ENCODE data around the gene PTPRR.

Gene PTPRR

DNA sequence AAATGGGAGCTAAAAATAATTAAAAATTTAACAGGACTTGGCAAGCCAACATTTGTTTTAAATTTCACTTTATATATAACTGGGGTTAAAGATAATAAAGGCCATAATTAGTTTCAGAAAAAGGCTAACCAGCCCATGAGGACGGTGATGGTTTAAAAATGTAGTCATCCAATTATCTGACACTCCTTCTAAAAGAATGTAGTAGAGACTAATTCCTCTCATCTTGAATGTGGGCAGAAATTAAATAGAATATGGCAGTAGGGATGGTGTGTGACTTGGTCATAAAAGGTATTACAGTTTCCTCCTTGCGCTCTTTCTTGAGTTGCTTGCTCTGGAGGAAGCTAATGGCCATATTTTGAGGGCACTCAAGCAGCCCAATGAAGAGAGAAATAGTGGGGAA is 234.2 kb downstream of the PTPRR start:
- DNase-seq, result no peak

DNA sequence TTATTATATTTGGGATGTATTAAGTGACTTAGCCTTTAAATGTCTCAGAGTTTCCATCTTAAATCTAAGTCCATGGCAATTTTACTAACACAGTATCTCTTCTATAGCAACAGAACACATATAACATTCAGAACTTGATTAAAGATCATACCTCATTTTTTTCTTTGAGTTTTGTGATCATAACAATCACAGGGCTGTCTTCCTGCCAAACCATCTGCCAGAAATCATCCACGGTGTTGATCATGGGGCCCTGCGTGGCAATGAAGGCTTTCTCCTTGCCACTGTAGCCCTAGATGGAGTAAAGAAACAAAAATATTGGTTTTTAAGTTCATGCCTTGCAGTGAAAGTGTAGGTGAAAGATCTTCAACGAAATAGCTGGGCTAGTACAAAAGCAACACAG is 236.6 kb downstream of the PTPRR start:
- DNase-seq, result no peak

DNA sequence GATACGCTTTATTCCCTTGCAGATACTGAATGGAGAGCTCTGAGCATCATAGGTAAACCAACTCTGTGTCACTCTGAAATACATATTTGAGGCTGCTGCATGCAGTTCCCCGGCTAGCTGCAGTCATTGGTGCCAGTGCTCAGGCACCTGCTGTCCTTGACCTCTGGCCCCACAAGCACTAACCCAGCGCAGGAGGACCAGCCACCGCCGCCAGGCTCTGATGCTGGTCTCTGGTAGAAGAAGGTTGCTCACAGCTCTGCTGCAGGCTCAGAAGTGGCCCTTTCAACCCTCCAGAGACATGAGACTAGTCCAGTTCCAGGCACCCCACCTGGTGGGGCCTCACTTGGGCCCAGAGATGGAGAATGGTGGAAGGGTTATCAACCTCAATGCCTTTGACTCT is 248.8 kb downstream of the PTPRR start:
- no peak for DNase-seq

DNA sequence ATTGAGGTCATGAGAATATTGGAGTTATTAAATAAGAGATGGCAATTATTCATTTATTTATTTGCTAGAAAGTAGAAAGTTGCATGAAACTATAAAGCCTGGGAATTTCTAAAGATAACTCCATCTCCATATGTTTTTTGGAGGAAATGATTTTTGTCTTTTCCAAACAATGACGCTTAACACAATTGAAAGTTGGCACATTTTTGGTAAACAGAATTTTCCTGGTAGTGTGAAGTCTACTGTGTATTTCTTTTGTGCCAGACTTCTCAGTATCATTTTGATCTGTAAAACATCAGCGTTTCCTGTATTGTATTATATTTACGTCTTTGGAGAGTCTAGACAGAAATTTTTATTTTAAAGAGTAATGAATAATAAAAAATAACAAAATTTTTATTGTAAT is 249.6 kb downstream of the PTPRR start:
- DNase-seq, result no peak

DNA sequence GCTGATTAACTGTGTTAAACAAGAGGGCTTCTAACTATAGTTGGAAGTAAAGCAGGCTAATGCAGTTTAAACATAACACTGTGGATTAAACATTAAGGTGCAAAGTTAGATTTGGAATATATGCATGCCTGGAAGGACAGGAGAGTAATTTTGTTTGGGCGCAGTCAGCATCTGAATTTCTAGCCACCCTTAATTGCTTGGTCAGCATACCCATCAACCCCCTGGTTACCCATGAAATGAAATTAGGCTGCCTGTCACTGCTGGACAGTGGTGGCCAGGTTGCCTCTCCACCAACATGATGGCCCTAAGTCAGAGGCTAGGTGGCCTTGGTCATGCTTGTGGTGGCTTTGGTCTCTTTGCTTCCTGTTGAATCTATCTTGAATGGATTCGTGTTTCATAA is 253.3 kb downstream of the PTPRR start:
- no peak for DNase-seq

DNA sequence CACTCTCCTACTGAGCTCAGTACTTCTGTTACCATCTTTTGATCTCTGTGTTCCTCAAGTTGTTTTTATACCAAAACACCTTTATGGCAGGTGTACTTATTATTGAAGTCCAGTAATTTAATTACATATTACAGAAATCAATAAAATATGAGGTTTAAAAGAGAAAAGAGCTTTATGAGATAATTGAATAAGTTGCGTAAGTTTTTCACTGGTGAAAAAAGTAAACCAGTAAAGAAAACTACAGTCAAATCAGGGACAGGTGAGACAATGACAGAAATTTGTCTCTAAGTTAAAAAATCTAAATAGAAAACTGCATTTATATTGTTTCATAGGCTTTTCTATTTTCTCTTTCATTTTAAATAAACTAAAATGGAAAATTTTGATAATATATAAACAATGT is 254.2 kb downstream of the PTPRR start:
- no peak for DNase-seq

DNA sequence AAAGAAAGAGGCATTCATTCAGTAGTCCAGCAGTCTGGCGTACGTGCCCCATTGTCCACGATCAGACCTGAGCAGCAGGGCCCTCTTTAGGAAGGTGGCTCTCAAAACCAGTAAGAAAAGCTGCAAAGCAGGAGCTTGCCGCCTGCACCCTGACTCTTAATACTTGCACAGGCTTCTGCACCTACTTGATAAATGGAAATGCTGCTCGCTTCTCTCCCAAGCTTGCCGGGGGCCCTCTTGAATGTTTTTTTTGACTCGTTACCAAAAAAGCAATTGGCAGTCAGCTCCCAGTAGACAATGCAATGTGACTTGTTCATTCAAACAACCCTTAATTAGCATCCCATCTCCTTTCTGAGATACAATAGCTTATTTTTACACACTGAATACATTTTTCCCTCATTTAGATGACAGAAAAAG is 256.1 kb downstream of the PTPRR start:
- DNase-seq, result peak; percentile 4 to 36

DNA sequence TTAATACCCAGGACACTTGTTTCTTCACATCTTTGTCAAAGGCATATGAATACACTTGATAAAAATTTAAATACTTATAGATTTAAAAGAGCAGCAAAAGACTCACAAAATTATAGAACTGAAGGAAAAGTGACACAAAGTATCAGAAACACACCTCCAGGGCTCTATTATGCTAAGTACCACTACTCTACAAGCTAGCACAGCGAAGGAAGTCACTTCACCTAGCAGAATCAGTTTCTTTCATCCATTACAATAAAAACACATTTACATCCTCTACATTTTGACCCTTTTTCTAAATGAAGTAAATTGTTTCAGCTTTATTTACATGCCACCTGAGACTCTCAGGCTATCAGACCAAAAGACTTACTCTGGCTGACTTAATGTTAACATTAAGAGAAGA is 256.7 kb downstream of the PTPRR start:
- DNase-seq, result no peak

DNA sequence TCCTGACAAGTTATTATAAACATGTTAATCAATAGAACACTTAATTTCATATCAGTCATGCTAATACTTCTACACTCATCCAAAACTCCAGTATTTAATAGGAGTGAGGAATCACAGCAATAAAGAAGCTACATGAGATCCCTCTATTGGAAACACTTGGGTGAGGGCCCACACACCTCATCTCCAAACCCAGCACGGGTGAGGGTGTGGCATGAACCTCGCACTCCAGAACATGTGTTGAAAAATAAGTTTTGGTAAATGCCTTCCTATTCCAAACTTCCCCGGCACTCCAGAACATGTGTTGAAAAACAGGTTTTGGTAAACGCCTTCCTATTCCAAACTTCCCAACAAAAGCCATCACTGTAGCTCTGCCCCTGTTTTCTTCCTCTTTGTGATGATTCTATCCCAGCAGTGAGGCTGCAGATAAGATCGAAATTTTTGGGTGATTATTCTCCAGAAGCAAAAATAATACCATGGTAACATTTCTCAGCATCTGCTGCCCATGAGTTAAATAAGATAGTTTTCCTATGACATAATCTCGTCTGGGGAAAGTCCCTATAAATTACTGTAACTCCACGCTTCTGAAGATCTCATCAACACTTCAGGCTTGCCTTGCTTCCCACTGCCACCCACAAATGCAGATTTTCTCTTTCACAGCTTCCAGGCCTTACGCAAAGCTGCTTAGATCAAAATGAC is 258.9 kb downstream of the PTPRR start:
- DNase-seq, result peak in 1 of 2 donors; percentile 19

DNA sequence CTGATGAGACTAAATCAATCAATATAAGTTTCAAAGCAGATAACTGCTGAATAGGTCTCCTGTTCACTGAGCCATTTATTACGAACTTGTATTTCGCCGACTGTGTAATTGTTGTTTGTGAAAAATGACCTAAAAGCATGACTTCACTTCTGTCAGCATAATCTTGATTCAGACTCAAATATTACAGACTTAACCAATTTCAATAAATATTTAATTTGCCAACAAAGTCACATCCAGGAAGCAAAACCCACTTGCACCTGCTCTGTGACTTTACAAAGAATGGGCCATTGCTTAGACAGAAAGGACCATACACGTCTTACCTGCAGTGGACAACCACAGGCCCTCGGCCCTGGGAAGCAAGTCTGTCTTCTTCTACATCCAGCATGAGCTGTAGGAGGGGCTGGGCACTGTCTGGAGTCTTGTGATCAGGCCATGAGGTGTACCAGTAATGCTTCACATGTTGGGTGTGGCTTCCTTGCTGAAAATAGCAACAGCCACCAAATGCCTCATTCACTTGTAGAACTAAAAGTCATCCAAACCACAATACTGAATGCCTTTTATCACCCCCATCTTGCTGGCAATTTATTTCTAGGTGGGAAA is 259.8 kb downstream of the PTPRR start:
- no peak for DNase-seq

DNA sequence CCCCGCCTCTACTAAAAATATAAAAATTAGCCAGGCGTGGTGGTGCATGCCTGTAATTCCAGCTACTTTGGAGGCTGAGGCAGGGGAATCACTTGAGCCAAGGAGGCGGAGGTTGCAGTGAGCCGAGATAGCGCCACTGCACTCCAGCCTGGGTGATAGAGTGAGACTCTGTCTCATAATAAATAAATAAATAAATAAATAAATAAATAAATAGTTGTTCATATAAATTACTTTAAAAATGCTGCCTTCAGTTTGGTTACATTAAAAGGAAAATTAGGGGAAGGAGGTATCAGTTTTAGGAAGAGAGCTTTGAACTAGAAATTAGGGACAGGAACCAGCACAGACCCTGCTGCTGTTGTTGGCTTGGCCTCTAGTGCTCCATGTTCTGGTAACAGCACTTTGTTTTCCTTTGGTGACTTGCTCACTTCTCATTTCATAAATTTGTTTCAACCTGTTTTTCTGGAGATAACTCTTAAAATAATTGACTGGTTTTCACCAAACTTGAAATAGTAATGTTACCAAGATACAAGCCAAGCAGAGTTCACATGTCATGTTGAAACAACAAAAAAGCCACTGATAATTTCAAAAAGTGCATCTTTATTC is 260.4 kb downstream of the PTPRR start:
- no peak for DNase-seq

DNA sequence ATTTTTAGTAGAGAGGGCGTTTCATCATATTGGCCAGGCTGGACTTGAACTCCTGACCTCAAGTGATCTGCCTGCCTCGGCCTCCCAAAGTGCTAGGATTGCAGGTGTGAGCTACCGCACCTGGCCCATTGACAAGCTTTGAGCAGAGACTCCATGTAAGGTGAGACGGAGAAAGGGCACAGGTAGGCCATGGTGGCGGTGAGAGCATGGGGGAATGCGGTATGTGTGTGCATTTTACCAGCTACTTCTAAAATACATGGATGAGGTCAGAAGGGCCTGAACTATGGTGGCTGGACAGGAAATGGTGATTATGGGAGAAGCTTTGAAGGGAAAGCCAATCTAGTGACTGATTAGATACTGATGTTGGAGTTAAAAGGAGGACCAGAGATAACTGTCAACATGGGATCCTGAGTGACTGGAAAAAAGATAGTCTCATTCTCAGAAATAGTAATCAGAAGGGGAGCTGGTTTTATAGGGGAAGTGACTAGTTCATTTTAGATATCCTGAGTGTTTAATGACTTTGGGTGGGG is 261.4 kb downstream of the PTPRR start:
- no peak for DNase-seq

DNA sequence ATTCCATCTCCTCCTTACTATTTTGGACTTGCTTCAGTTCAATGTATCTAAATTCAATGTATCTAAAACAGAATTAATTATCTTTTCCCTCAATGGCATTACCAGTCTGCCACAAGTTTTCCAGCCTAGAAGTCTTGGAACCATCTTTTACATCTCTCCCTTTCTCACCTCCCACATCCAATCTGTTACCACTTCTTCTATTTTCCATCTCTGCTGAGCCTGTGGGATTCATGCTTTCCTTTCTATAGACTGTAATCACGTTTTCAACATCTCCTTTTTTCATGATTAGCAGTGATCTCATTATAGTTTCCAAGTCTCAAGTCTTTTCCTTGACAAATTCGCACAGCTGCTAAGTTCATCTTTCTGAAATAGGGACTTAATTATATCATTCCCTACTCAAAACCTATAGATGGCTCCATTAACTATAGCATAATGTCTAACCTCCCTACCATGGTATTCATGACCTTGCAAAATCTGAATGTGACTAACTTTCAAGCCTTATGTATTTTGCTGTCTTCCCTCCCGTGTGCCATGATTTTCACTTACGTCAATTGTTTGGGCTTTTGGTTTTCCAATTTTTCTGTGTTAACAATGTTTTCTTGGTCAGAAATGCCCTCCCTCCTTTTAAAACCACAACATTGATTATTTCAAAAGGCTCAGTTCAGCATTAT is 262.8 kb downstream of the PTPRR start:
- peak in 1 of 2 donors; percentile 44 for DNase-seq

DNA sequence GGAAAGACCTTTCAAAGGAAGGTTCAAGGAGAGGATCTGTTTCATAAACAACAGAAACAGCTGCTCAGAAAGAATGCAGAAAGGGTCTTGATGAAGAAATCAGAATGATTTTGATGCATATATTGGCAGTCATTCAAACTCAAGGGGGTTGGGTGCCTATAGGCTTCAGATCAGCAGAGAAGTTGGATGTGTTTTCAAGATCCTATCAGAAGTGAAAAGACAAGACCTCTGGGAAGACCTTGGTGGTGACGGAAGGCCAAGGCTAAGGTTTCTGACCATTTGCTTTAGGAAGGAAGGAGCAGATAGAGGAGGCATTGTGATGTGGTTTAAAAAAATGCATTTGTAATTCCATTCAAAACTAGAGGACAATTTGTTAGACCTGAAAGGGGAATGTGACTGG is 268.1 kb downstream of the PTPRR start:
- DNase-seq, result no peak

DNA sequence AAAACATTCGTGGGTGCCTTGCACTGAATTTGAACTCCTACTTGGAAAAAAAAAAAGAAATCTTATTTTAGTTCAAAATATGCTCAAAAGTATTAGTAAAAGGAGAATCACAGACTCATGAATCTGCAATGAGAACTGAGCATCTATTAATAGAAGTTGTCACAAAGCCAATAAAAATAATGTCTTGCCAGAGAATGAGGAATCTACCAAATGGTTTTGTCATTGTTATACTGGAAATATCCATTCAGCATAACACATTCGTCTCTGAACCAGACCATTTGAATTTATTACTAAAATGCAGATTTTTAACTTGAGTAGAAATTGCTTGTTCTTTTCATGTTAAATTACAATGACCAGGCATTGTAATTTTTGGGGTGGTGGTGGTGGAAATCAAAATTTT is 271.7 kb downstream of the PTPRR start:
- DNase-seq, result no peak

DNA sequence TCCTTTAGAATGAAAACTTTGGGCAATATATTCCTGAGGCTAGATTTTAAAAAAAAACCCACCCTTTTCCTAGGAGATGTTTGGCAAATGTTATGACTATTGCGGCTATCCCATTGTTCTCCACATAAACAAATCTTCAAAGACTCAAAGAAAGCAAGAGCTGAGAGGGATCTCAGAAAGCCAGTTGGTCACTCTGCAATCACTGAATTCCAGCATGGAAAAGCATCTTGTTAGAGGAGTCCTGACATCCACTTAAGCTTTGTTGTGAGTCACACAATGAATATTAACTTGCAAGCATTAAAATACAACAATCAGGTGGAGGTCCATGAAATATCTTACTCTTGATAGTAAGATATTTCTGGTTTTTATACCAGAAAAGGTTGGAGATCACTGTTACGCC is 272.3 kb downstream of the PTPRR start:
- no peak for DNase-seq

DNA sequence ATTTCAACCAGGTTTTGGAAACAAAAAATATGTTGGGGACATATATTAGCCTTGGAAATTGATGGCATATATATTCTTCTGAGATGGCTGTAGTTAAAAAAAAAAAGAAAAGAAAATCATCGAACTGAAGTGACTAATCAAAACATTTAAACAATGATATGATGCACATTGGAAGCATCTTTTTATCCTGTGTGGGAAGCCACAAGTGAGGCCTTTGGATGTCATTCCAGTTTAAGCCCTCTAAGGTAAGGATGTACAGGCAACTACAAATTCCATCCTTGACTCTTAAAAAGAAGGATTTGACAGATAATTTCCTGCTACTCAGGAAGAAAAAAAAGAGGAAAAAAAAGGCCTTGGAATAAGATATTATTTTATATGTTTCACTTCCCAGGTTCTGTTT is 273.7 kb downstream of the PTPRR start:
- DNase-seq, result no peak

DNA sequence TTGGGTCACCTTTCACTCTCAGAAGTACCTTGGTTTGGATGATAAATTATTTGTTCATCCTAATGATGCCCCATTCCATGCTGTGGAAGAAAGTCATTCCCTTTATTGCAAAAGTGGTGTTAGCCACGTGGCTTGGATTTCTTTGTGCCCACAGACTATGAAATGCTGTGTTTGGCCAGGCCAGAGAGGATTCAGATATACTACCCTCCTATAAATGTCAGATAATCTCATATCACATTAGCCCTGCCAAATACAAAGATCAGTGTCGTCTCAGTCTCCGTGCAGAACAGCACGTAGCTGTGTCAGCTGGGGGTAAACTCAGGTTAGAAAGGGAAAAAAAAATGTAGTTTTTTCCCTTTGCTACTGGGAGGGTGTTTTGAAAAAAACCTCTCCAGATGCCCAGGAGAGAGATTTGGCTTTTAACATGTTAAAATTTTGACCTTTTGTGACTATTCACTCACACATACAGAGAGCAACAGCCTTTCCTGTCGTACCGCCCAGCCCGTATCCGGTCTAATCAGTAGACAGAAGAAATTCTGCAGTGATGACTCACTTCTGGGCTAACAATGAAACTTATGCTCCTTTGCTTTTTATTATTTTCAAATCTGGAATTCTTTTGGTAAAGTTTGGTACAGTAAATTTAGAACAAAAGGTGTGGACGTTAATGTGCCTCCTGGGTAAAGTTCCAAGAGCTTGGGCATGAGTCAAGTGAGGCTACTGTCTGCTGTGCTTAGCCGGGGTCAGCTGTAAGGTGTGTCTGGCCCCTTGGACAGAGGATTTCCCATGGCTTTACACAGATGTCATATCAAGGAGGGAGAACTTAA is 274.8 kb downstream of the PTPRR start:
- no peak for DNase-seq

DNA sequence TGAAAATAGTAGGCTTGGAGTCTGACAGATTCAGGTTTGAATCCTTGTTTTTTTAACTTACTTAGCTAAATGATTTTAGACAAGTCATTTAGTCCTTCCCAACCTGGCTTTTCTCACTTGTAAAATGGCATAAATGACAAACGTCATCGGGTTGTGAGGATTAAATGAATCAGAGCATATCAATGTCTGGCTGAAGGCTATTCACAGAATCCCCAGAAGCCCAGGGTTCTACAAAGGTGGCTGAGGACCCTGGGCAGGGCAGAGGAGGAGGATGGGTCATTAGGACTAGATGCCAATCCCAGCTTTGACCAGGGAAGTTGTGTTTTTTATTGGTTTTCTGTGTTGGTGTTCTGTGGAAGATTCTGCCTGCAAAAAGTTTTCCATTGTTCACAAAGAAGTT is 275.7 kb downstream of the PTPRR start:
- DNase-seq, result no peak

DNA sequence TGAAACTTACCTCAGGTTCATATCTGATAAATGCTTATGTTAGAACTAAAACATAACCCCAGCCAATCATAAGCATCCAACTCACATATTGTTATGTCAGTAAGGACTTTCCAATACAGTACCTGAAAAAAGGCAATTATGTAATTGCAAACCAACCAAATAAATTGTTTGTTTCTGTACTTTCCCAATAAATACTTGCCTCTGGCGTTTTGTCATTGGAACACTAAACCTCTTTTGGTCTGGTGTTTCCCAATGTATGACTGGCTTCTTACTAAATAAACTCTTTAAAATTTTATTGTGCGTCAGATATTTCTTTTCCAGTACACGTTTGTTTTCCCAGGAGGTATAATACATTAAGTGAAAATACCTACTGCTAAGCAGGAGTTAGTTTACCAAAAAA is 276.6 kb downstream of the PTPRR start:
- DNase-seq, result no peak

DNA sequence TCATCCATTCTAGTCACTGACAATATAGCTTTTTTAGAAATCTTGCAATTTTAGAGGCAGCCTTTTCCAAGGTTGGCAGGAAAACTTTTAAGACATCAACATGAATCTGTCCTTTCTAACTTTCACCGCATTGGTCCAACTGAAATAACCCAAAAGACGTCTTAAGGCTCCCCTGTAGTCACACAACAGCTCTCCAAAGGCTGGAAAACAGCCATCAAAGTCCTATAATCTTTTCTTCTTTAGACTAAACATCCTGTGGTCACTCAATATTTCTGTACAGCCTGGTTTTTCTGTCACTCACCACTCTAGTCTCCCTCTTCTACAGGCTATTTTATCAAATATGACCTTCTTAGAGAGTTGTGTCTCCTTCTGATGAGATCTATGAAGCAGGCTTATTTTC is 278.8 kb downstream of the PTPRR start:
- no peak for DNase-seq

DNA sequence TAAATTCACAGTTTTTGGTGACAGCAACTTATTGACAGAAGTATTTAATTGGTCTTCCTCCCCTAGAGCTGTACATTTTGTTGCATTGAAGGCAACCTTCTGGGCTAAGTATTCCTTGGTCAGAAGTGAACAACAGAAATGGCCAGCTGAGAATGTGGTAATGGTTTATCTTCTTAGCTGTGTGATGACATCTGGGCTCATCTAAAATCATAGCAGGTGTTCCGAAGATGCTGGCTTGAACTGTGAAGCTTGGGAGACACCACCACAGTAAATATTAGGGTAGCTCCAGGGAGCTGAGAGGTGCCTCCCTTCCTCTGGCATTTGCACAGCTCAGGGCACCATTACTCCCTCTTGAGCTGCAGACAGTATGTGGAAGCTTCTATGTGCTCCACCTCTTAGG is 279.6 kb downstream of the PTPRR start:
- DNase-seq, result no peak

DNA sequence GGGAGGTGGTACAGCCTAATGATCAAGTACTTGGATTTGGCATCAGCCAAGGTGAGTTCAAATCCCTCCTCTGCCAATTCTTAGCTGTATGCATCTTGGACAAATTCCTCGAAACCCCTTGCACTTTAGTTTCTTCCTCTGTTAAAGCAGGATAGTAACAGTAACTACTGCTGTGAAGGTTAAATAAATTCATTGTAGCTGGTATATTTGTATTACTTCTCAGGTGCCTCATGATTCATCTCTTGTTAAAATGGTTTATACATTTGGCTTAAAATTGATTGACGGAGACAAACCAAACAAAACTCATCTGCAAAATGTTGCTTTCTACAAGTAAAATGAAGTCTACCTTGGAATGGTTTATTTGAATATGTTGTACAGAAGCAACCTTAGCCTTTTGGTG is 281.0 kb downstream of the PTPRR start:
- DNase-seq, result no peak

Data from hippocampal formation (tissue), 2 donors.